Keratinocyte (primary cell): ENCODE results near the gene GAMT.

Experiments used
- EZH2 ChIP-seq: IDR thresholded peaks from one replicate; pipeline ENCODE4 v1.6.1; 2012; ENCODE audit warnings: inconsistent platforms, mild to moderate bottlenecking, low read length, moderate library complexity
- TF ChIP-seq, protein P1 (sequence below), 3 experiments: IDR thresholded peaks in 1 of 3; conservative IDR thresholded peaks in 1 of 3; optimal IDR thresholded peaks in 1 of 3; 2 replicates in 2 of 3; 3 replicates in 1 of 3; pipeline versions ENCODE3 to v1.5.1; 2011; ENCODE audit warnings: low read length in 3 of 3, mild to moderate bottlenecking in 3 of 3, moderate library complexity in 2 of 3, control low read depth in 1 of 3, inconsistent platforms in 1 of 3; ENCODE audit not compliant: insufficient read depth in 2 of 3; ENCODE audit errors: extremely low read depth in 1 of 3

DNA sequence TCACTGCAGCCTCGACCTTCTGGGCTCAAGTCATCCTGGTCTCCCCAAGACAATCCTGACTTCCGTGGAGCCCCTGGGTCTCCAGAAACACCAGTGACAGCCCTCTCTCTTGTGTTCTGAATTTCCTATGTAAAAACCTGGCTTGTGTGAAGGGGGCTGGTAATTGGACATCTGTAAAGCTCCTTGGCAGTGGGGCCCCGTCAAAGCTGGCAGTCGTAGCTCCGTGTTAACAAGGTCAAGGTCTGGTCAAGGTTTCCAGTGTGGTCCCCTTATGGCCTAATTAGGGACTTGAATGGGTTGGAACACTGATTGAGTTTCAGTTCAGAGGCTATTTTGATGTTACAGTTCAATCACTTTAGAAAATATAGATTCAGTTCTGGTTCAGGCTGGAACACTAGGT, 50.5 kb downstream of the GAMT start:
- TF ChIP-seq, protein P1, sequence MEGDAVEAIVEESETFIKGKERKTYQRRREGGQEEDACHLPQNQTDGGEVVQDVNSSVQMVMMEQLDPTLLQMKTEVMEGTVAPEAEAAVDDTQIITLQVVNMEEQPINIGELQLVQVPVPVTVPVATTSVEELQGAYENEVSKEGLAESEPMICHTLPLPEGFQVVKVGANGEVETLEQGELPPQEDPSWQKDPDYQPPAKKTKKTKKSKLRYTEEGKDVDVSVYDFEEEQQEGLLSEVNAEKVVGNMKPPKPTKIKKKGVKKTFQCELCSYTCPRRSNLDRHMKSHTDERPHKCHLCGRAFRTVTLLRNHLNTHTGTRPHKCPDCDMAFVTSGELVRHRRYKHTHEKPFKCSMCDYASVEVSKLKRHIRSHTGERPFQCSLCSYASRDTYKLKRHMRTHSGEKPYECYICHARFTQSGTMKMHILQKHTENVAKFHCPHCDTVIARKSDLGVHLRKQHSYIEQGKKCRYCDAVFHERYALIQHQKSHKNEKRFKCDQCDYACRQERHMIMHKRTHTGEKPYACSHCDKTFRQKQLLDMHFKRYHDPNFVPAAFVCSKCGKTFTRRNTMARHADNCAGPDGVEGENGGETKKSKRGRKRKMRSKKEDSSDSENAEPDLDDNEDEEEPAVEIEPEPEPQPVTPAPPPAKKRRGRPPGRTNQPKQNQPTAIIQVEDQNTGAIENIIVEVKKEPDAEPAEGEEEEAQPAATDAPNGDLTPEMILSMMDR (optimal IDR thresholded peaks at IDR 0.05 in 1 of 3, IDR thresholded peaks at IDR 0.05 in 1 of 3, conservative IDR thresholded peaks at IDR 0.05 in 1 of 3; ENCODE audit: extremely low read depth in 1 of 3, insufficient read depth in 2 of 3, low read length in 3 of 3) = no peak
- TF ChIP-seq EZH2 = no peak
